HepG2 (cell line): ENCODE data around the gene UBASH3A. TPM values are rescaled to one million over a fixed set of nuclear protein-coding genes. Genes with fewer than 3 reads are reported as not detected.

Experiments
- ATAC-seq: fragments of 200-7000 bp; cut with Tn5 transposase; 3 replicates; pipeline ENCODE4 v1.9.1; 2020; ENCODE audit warnings: mild to moderate bottlenecking, moderate library complexity
- BruUV-seq: library from RNA; stranded (reverse); fragments of 400-500 nt; replicated peaks from 2 replicates; lab custom pipeline; 2021; lab: Mats Ljungman, UMichigan
- CTCF ChIA-PET: fragments of 300-600 bp; formaldehyde crosslinking; extraction: SDS; loops from one replicate; lab custom pipeline; 2021; ENCODE audit warnings: low total read pairs, inconsistent platforms, low intra/inter-chr PET ratio; lab: Yijun Ruan, JAX
- POLR2A ChIA-PET: fragments of 350-600 bp; sonication (Branson Sonifier 250); formaldehyde crosslinking; loops from one replicate; lab custom pipeline; 2020; ENCODE audit warnings: antibody characterized with exemption, inconsistent platforms; lab: Yijun Ruan, JAX
- DNase-seq: peaks from one replicate; pipeline ENCODE4 v3.0.0-alpha.2; 2015; ENCODE audit warnings: low spot score
- FAIRE-seq: peaks from 3 replicates; lab custom pipeline; 2011; peaks lifted over from hg19 to GRCh38; lab: Jason Lieb, UNC
- H2AFZ ChIP-seq: one replicate; pipeline ENCODE4 v1.6.1; 2011; ENCODE audit warnings: low read length, inconsistent platforms
- H3K27ac ChIP-seq: fragments of 300-600 bp; 3 replicates; pipeline ENCODE4 v1.8.0; 2011; ENCODE audit warnings: mixed run types, mild to moderate bottlenecking, mixed read lengths, low read length, inconsistent platforms; ENCODE audit not compliant: insufficient read depth; ENCODE audit errors: extremely low read length
- H3K27me3 ChIP-seq, 2 experiments: fragments of 200-600 bp in 1 of 2; 2 replicates in 1 of 2; 3 replicates in 1 of 2; pipeline versions ENCODE4 v1.6.0 to v1.8.0; 2011; ENCODE audit warnings: low read length in 2 of 2, mild to moderate bottlenecking in 2 of 2, moderate library complexity in 2 of 2, inconsistent platforms in 1 of 2; ENCODE audit not compliant: insufficient read depth in 2 of 2, control insufficient read depth in 1 of 2
- H3K36me3 ChIP-seq, 2 experiments: fragments of 200-600 bp in 1 of 2; replicated peaks in 1 of 2; 2 replicates in 1 of 2; 3 replicates in 1 of 2; pipeline versions ENCODE4 v1.5.1 to v1.8.0; 2011; ENCODE audit warnings: low read length in 2 of 2, inconsistent platforms in 1 of 2; ENCODE audit not compliant: insufficient read depth in 2 of 2, control insufficient read depth in 1 of 2
- H3K4me1 ChIP-seq: 2 replicates; pipeline ENCODE4 v1.5.1; 2012; ENCODE audit warnings: low read length, inconsistent platforms; ENCODE audit not compliant: insufficient read depth
- H3K4me2 ChIP-seq: 2 replicates; pipeline ENCODE4 v1.6.0; 2011; ENCODE audit warnings: low read depth, low read length, inconsistent platforms
- H3K4me3 ChIP-seq, 3 experiments: fragments of 200-600 bp in 1 of 3; sonication (generic), shearing (Covaris generic) in 1 of 3; replicated peaks in 1 of 3; 2 replicates each; pipeline ENCODE4 v1.5.1; 2011 to 2016; ENCODE audit warnings: low read length in 3 of 3, inconsistent platforms in 2 of 3, low read depth in 2 of 3, mild to moderate bottlenecking in 2 of 3, control low read depth in 1 of 3, mixed read lengths in 1 of 3; ENCODE audit not compliant: insufficient read depth in 1 of 3
- H3K79me2 ChIP-seq: one replicate; pipeline ENCODE4 v1.6.1; 2011; ENCODE audit warnings: low read length, inconsistent platforms; ENCODE audit not compliant: insufficient read depth
- H3K9ac ChIP-seq: 2 replicates; pipeline ENCODE4 v1.6.0; 2011; ENCODE audit warnings: mild to moderate bottlenecking, low read depth, low read length, inconsistent platforms; ENCODE audit not compliant: insufficient read depth
- H3K9me3 ChIP-seq: 2 replicates; pipeline ENCODE4 v1.5.1; 2012; ENCODE audit warnings: mild to moderate bottlenecking, low read length
- H4K20me1 ChIP-seq: 2 replicates; pipeline ENCODE4 v1.6.0; 2011; ENCODE audit warnings: inconsistent platforms, mild to moderate bottlenecking, low read length, moderate library complexity; ENCODE audit not compliant: insufficient read depth
- ASH2L ChIP-seq: fragments of 300-600, 200-600 bp; sonication (generic); IDR thresholded peaks from 2 replicates; pipeline ENCODE4 v1.7.0; 2017; ENCODE audit warnings: low read depth, mild to moderate bottlenecking, moderate library complexity, mixed read lengths, low read length; ENCODE audit not compliant: insufficient read length
- CBX1 ChIP-seq: IDR thresholded peaks from one replicate; pipeline ENCODE4 v1.6.1; 2016; ENCODE audit warnings: antibody characterized with exemption, low read depth
- ETV6 ChIP-seq: sonication (generic); formaldehyde crosslinking; conservative IDR thresholded peaks from 2 replicates; pipeline ENCODE4 v1.4.0; 2020; ENCODE audit warnings: missing genetic modification reagents
- HOXA7 ChIP-seq: sonication (generic); formaldehyde crosslinking; IDR thresholded peaks from 2 replicates; pipeline ENCODE4 v1.8.1; 2022; ENCODE audit warnings: mild to moderate bottlenecking, missing genetic modification reagents, moderate library complexity
- JUND ChIP-seq: sonication (generic); formaldehyde crosslinking; IDR thresholded peaks from 2 replicates; pipeline ENCODE4 v1.8.0; 2022; ENCODE audit warnings: mild to moderate bottlenecking, missing genetic modification reagents
- KLF12 ChIP-seq: sonication (generic); formaldehyde crosslinking; IDR thresholded peaks from 2 replicates; pipeline ENCODE4 v1.4.0; 2020; ENCODE audit warnings: missing genetic modification reagents, borderline replicate concordance
- RBM22 ChIP-seq: fragments of 200-400 bp; formaldehyde crosslinking; optimal IDR thresholded peaks from 2 replicates; pipeline ENCODE3; 2017; ENCODE audit warnings: mild to moderate bottlenecking, low read length, moderate library complexity
- RCOR2 ChIP-seq: IDR thresholded peaks from 2 replicates; pipeline ENCODE4 v1.6.1; 2016; ENCODE audit warnings: missing biosample characterization, missing genetic modification reagents
- RFX3 ChIP-seq: IDR thresholded peaks from 2 replicates; pipeline ENCODE4 v1.6.1; 2016; ENCODE audit warnings: missing biosample characterization, missing genetic modification reagents
- U2AF1 ChIP-seq: fragments of 200-400 bp; formaldehyde crosslinking; optimal IDR thresholded peaks from 2 replicates; pipeline ENCODE3; 2017; ENCODE audit warnings: mild to moderate bottlenecking, low read depth, low read length
- ZBTB42 ChIP-seq: sonication (generic); formaldehyde crosslinking; IDR thresholded peaks from 2 replicates; pipeline ENCODE4 v1.5.0; 2020; ENCODE audit warnings: mild to moderate bottlenecking, missing genetic modification reagents
- ZNF101 ChIP-seq: sonication (generic); formaldehyde crosslinking; IDR thresholded peaks from 2 replicates; pipeline ENCODE4 v1.4.0; 2020; ENCODE audit warnings: mild to moderate bottlenecking, low read depth, missing genetic modification reagents, borderline replicate concordance
- ZNF251 ChIP-seq: sonication (generic); formaldehyde crosslinking; IDR thresholded peaks from 2 replicates; pipeline ENCODE4 v1.9.0; 2021; ENCODE audit warnings: mild to moderate bottlenecking, missing genetic modification reagents
- ZNF30 ChIP-seq: sonication (generic); formaldehyde crosslinking; IDR thresholded peaks from 2 replicates; pipeline ENCODE4 v1.5.0; 2020; ENCODE audit warnings: mild to moderate bottlenecking, missing genetic modification reagents
- ZNF75D ChIP-seq: sonication (generic); formaldehyde crosslinking; IDR thresholded peaks from 2 replicates; pipeline ENCODE4 v1.8.1; 2023; ENCODE audit warnings: missing genetic modification reagents, mild to moderate bottlenecking, borderline replicate concordance
- ZNF768 ChIP-seq: sonication (generic); formaldehyde crosslinking; IDR thresholded peaks from 2 replicates; pipeline ENCODE4 v1.4.0; 2020; ENCODE audit warnings: missing genetic modification reagents
- WGBS: methylation state at CpG from one replicate; pipeline ENCODE4 v1.1.6; 2017; ENCODE audit warnings: low lambda C conversion rate; 5-methylcytosine and 5-hydroxymethylcytosine counted together
- in situ Hi-C: cut with HindIII; loops from 2 replicates; pipeline ENCODE4 v1.10.0; 2017; ENCODE audit warnings: low pct_unique_long_range_greater_than_20kb; ENCODE audit not compliant: extremely low pct_ligation_motif_present
- intact Hi-C: fragments of 100-400 bp; cut with micrococcal nuclease; formaldehyde crosslinking; loops from one replicate; pipeline ENCODE4 v1.10.0; 2022; ENCODE audit not compliant: unreplicated experiment
- polyA plus RNA-seq, 8 experiments: library from polyadenylated mRNA; depleted of rRNA in 3 of 8; stranded (reverse) in 7 of 8; unstranded in 1 of 8; fragments of >200 nt; fragmentation: Illumina TruSeq in 4 of 8; extraction: Trizol in 4 of 8; gene quantifications; 2 replicates each; pipeline versions ENCODE4 v1.2.1 to v1.2.3, GENCODE V29; 2011 to 2016; ENCODE audit warnings: low read depth in 4 of 8, missing spikeins in 1 of 8, mixed read lengths in 1 of 8; ENCODE audit not compliant: insufficient read depth in 1 of 8
- total RNA-seq, 5 experiments: library from RNA; depleted of rRNA; stranded (reverse); fragments of >200 nt; fragmentation: Illumina TruSeq; extraction: Trizol; gene quantifications; 2 replicates each; pipeline ENCODE4 v1.2.3, GENCODE V29; 2016; ENCODE audit warnings: low read depth in 1 of 5
- TF ChIP-seq, protein P1 (sequence below): sonication (generic); formaldehyde crosslinking; IDR thresholded peaks from 2 replicates; pipeline ENCODE4 v1.5.0; 2020; ENCODE audit warnings: mild to moderate bottlenecking, missing genetic modification reagents, borderline replicate concordance
- TF ChIP-seq, protein P2 (sequence below): sonication (generic); formaldehyde crosslinking; conservative IDR thresholded peaks from 2 replicates; pipeline ENCODE4 v1.5.0; 2020; ENCODE audit warnings: missing genetic modification reagents

The UBASH3A gene
- total and polyA plus RNA-seq, 2 of the 13 experiments (the other 11 are each of a cell fraction or from before 2014, with no cell fraction given) = not detected

DNA sequence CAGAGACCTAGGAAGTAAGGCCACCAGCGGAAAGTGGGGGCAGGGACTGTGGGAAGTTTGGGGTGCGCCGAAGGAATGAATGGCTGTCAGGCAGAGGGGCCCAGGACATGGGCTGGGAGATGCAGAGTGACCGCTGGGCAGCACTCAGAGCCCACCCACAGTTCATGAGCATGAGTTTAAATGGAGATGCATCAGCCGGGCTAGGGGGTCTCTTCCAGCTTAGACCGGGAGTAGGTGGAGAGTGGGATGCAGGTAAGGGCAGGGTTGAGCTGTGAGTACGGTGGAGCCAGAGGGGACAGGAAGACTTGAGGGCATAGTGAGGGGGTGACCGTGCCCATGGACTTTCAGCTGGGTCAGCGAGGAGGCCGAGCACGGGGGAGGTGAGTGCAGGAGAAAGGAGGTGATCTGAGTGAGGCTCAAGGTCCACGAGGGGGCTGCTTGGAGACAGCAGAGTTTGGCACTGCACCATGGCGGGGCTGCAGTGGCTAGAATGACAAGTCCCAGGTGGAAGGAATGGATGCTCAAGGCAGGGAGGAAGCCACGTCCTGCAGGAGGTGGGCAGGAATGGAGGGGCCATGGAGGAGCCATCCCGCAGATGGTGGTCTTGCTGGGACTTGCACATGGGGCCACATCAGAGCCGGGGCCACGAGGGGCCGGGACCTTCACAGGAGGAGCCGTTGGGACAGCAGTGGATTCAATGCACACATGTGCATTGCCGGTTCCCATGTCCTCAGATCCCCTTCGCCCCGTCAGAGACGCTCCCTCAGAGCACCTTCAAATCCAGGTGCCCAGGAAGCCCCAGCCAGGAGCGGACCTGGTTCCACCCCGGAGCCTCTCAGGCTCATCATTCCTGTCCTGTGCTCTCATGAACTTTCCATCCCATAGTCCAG lies 34.9 kb downstream of the UBASH3A start:
- in situ Hi-C loops (no loop called here), intact Hi-C loops (no loop called here)
- Histone ChIP-seq H3K27ac (no peak overlapping the region), H3K9ac (no peak overlapping the region), H3K79me2 (no peaks in the 10 kb centered on the region), H3K36me3 (no peaks in the 10 kb centered on the region), H3K27me3 (0 out of 5 replicates have a peak, but pooled peaks cover 0 to 4% of the 10 kb centered on the region in 2 experiments), H3K9me3 (no peaks in the 10 kb centered on the region), H4K20me1 (no peaks in the 10 kb centered on the region), H3K4me2 (no peak overlapping the region), H3K4me1 (no peaks in the 10 kb centered on the region), H3K4me3 (no peak overlapping the region), H2AFZ (no peak overlapping the region)
- FAIRE-seq (no peak), DNase-seq (no peak), ATAC-seq (no peak)
- BruUV-seq = no TSS peak
- 47% methylated on average over 12 of the region's 25 CpGs for WGBS
- TF ChIP-seq ASH2L (no peak), ZNF30 (CRISPR knock-in tag) (no peak), ETV6 (CRISPR knock-in tag) (no peak), ZBTB42 (CRISPR knock-in tag) (no peak), ZNF101 (no peak), KLF12 (CRISPR knock-in tag) (no peak), JUND (CRISPR knock-in tag) (no peak), ZNF768 (CRISPR knock-in tag) (no peak), CBX1 (no peak), ZNF251 (no peak), HOXA7 (CRISPR knock-in tag) (no peak), U2AF1 (no peak), RFX3 (CRISPR knock-in tag) (no peak), RBM22 (no peak), RCOR2 (CRISPR knock-in tag) (no peak), ZNF75D (no peak)
- TF ChIP-seq, protein P1, sequence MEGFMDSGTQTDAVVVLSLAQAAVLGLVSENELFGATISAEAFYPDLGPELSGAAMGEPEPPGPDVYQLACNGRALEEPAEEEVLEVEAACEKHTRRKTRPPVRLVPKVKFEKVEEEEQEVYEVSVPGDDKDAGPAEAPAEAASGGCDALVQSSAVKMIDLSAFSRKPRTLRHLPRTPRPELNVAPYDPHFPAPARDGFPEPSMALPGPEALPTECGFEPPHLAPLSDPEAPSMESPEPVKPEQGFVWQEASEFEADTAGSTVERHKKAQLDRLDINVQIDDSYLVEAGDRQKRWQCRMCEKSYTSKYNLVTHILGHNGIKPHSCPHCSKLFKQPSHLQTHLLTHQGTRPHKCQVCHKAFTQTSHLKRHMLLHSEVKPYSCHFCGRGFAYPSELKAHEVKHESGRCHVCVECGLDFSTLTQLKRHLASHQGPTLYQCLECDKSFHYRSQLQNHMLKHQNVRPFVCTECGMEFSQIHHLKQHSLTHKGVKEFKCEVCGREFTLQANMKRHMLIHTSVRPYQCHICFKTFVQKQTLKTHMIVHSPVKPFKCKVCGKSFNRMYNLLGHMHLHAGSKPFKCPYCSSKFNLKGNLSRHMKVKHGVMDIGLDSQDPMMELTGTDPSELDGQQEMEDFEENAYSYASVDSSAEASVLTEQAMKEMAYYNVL (CRISPR knock-in tag) = no peak
- TF ChIP-seq, protein P2, sequence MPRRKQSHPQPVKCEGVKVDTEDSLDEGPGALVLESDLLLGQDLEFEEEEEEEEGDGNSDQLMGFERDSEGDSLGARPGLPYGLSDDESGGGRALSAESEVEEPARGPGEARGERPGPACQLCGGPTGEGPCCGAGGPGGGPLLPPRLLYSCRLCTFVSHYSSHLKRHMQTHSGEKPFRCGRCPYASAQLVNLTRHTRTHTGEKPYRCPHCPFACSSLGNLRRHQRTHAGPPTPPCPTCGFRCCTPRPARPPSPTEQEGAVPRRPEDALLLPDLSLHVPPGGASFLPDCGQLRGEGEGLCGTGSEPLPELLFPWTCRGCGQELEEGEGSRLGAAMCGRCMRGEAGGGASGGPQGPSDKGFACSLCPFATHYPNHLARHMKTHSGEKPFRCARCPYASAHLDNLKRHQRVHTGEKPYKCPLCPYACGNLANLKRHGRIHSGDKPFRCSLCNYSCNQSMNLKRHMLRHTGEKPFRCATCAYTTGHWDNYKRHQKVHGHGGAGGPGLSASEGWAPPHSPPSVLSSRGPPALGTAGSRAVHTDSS (CRISPR knock-in tag) = no peak
- CTCF ChIA-PET = no interaction called here
- POLR2A ChIA-PET = interaction anchor here (0.6 kb wide), 2 partner anchors 16 to 215 kb away, joined by 3 read pairs; partner anchors contain the start of gene PDE9A
